NCI-H1930 (cell line): ENCODE data around the gene PLA2G12A.

Experiments used
- DNase-seq, 2 experiments: peaks; one replicate each; lab custom pipeline; 2025; lab: John Stamatoyannopoulos, UW

Gene PLA2G12A

DNA sequence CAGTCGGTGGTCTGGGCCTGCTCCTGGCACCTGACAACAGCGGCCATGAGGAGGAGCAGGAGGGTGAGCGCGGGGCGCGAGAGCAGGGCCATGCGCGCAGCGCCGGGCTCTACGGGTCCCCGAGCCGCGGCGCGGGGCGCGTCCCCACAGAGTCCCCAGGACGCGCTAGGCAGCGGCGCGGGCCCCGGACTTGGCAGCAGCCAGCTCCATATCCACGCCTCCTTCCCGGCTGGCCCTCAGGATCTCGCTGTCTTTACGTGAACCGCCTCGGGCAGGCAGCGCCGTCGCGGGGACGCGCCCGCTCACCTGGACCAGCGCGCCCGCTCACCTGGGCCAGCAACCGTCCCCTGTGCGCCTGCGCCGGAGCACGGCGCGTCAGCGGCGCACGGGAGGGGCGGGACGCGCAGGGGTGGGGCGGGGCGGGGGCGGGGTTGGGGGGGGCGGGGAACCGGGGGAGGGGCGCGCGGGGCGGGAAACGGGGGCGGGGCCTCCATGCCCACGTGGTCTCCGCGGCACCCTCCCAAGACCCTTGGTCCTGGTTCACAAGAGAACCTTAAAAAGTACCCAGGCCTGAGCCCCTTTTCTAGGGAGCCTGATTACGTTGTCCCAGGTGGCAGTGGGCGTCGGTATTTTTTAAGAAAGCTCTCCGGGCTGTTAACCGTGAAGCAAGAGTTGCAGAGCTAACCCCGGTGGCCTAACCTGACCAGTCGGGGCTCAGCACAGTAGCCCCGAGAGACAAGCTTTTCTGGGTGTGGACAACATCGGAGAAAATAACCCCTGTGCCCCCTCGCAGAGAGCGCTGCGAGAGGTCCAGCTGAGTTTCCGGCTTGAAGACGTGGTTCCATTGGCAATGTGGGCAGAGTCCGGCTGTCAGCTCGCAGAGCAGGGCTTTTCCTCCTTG is at the start of gene PLA2G12A:
TSS of gene PLA2G12A (minus strand) at position 353 of the 901 bp plus-strand sequence. CDS start at position 92, 261 bp downstream.
- DNase-seq, result peak; percentile 77

DNA sequence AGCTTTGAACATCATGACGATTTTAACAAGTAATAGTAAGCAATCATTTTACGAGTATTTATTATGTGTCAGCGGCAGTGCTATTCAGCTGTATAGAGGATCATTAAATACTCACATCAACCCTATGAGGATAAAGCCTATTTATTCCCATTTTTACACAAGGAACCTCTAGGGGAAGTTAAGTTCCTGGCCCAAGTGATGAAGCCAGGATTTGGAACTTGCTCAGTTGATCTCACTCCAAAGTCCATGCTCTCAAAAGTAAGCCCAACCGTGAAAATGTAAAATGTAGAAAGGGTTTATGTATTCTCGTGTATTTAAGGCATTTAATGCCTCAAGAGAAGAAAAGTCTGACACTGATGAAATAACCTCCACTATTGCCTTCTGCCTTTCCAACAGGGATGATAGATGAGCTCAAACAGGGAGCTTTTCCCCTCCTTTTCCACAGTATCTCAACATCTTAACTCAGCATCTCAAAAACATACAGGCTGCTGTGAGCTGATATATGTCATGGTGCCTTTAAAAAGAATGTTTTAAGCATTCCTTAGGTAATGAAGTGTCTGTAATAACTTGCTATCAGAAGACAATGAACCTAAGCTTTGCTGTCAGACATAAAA is 35.0 kb upstream of the PLA2G12A start:
- no peak for DNase-seq

DNA sequence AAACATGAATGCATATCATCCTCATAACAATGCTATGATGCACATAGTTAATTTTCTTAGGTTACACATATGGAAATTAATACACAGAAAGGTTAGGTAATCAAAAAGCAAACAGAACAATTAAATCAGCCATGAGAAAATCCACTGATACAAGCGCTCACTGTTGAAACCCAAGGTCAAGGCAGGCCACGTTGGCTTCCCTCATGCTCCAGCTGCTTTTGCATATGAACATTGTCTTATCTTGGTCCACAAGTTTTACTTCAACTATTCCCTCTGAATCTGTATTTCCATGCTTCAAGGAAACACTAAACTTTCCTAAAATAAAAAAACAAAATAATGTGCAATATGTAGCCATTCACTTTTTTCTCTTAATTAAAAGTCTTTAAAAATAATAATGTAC is 34.5 kb upstream of the PLA2G12A start:
- DNase-seq, result no peak

DNA sequence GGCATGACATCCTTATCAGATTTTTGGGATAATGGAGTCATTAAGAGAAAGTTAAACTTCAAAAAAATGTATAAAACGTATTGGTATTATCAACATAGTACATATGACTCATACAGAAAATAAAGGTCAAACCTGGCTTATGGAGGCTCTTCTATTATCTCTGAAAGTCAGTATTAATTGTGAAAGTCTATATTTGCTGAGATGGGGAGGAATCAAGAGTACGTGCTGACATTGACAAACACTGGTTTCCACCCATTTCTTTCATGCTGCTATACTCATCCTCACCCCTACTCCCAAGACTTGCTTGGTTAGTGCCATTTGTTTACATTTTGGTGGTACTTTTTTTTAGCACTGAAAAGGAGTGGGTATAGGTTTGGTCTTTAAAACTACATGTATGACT is 30.8 kb upstream of the PLA2G12A start:
- no peak for DNase-seq

DNA sequence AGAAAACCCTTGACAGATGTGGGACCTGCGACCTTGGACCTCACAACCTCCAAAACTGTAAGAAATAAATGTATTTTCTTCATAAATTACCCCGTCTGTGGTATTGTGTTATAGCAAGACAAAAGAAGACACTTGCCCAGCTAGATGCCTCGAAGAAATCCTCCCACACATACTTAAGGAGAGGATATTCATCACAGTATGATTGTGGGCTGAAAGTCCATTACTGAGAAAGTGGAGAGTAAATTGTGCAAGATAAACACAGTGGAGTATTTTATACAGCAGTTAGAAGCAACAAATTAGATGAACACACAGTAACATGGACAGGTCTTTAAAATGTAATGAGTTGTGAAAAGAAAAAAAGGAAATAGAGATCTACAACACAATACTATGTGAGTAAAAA is 25.8 kb upstream of the PLA2G12A start:
- DNase-seq, result no peak

DNA sequence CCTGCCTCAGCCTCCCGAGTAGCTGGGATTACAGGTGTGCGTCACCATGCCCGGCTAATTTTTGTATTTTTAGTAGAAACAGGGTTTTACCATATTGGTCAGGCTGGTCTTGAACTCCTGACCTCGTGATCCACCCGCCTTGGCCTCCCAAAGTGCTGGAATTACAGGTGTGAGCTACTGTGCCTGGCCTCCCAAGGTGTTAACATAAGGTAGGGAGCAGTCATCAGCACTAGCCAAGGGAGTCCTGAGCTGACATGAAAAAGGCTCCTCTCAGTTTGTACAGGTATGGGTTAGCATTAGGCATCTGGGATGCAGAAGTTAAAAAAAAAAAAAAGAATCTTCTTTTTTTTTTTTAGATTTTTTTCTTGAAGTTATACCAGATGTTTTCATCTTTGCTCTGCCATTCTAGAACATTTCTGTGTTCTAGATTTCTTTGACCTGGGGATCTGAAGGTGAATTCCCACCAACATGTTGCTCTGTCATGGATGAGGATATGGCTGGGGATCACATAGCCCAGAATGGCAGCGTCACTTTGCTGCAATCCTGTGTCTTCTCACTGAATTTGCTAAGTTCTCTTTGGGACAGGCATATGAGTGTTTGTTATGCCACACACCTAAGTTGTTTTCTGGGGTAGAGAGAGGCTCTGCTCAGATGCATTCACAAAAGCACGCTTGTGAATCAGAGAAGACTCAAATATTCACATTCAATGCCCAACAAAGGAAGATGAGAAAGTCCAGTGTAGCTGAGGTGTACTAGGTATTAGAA is 24.4 kb upstream of the PLA2G12A start:
- no peak for DNase-seq

DNA sequence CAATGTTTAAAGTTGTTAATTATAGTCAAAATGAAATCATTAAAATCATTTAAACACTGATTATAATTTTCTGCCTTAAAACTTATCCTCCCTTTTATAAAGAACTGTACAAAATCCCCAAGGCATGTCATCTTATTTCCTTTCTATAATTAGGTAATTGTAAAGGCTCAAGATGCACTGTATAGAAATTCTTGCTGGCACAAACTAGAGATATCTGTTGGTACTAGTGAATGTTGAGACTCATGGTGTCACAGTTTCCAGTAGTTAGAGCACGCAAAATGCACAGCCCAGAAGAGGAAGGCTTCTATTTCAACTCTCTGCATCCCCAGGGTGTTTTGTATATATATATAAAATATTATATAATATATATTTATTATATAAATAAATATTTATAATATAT is 22.7 kb upstream of the PLA2G12A start:
- DNase-seq, result no peak

DNA sequence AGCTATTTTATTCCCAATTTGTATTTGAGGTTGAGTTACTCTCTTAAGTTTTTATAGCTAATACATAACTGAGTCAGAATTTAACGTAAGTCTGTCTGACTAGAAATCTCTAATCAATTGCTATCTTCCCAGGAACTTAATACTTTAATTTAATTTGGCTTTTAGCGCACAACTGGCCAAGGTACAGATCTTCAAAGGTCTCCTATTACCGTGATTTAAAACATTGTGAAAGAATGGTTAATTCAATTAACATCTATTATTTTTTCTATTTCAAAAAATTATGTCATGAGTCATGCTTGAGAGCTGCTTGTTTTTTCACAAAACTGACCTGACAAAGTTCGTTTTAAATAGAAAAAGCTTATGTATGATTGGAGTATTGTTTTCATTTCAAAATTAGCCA is 22.0 kb upstream of the PLA2G12A start:
- DNase-seq, result no peak

DNA sequence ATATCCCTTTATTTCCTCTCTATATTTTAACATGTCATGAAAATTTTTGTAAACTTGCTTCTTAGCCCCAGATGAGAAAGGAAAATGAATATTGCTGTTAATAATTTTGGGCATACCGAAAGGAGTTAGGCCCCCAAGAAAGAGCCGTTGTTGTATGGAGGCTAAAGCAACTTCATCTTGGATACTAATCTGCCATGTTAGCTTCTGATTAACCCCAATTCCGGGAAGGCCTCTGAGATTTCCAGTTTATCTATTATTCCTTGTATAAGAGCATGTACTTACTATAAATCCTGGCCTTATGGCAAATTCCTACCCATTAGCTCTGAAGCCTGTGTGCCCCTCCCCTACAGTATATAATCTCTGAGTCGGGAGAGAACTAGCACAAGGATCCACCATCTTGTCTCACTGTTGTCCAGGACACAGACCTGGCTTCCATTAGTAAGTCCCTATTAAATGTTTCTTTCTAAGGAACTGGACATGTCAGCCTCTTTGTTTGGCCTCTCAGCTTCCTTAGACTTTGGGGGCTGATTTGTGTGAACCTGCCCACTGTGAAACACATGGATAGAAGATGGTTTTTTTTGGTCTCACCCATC is 20.9 kb upstream of the PLA2G12A start:
- no peak for DNase-seq

DNA sequence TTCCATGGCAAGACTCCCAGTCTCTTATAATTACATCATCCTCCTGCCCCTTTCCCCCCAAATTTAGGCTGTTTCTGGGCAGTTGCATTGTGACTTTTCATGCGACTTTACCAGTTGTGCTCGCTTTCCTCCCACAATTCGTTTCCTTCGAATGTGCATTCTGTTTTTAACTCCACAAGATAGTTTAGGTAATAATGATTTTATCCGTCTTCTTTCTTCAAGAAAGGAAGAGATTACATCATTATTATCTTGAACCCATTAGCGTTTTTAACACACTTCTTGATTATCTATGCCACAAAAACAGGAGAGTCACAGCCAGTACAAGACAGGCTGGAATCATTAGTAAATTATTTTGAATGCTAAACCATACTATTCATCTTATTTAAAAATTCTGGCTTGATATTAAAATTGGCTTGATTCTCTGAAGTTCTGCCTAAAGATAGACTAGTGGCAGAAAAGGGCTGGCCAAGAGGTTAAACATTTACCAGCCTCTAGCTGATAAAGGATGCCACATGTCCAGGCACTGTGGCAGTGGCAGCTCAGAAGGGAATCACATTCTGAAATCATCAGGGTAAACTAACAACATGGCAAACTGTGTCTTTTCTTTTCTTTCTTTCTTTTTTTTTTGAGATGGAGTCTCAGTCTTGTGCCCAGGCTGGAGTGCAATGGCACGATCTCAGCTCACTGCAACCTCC is 19.7 kb upstream of the PLA2G12A start:
- DNase-seq, result no peak

DNA sequence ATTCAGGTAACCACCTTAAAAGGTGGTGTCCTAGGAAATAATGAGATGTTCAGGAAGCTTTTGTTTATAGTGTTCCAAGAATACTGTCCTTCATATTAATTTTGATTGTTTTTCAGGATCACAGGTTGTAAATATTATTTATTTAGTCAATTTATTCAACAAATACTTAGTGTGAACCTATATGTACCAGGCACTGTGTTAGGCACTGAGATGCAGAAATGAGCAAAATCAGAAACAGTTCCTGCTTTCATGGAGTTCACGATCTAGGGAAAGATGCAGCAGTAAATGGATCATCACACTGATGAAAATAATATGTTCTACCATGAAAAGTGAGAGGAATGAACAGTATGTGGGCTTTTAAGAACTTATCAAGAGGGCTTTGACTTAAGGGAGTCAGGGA is 18.2 kb upstream of the PLA2G12A start:
- no peak for DNase-seq

DNA sequence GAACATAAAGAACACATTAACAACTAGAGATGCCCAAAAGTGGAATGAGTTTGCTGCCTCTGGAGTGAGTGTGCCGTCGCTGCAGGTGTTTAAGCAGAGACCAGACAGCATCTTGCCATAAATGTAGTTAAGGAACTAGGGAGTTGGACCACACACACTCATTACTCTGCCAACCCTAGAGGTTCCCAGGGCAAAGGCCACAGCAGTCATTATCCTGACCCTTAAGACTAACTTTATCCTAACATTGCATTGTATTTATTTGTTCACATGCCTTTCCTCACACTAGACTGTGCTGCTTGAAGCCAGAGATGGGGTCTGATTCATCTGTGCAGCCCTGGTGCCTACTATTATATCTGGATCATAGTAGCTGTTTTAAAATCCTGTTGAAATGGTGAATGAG is 16.9 kb upstream of the PLA2G12A start:
- no peak for DNase-seq

DNA sequence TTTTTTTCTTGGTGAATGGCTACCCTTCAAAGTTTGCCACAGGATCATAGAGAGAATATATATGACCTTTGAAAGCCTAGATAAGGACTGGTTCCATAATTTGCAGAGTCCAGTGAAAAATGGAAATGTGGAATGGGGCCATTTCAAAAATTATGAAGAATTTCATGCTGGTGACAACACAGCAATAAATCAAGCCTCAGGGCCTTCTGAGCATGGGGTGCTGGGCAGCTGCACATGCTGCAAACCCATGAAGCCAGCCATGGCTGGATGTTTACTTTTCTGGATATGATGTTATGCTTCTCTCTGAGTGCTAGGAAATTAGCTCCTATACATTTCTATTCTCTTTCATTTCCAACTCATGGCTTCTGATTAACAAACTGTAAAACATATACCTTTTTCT is 16.0 kb upstream of the PLA2G12A start:
- no peak for DNase-seq

DNA sequence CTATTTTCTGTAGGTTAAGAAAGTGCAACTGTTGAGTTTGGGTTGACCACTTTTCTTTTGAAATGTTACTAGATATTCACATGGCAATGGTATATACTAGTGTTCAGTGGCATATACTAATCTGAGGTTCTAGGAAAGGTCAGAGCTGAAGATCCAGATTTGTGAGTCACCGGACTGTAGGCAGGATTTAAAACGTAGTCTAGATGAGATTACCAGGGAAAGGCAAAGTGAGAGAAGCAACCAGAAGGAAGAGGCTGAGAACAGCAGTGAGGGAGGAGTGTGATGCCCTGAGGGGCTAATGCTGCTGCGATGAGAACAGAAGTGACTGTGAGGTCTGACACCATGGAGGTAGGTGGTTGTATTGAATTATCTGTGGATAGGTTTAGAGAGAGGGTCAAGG is 9.7 kb upstream of the PLA2G12A start:
- DNase-seq, result no peak

DNA sequence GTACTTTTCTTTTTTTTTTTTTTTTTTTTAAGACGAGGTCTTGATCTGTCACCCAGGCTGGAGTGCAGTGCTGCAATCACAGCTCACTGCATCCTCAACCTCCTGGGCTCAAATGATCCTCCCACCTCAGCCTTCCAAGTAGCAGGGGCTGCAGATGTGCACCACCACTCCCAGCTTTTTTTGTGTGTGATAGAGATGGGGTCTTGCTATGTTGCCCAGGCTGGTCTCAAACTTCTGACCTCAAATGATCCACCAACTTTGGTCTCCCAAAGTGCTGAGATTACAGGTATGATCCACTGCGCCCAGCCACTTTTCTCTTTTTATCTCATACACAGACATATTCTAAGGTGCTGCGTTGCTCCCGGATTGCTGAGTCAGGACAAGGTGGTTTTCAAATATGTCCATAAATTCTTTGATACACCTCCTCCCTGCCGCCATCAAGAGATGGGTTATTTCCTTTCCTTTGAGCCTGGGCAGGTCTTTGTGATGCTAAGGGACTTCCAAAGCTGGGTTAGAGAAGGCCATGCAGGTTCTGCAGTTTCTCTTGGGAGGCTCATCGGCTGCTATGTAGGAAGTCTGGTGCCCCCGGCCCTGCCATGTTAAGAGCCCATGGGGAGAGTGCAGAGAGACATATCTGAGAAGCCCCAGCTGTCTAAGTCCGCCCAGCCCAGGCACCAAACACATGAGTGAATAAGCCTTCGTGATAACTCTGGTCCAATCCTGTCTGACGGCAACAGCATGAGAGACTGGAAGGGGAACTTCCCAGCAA is 8.4 kb upstream of the PLA2G12A start:
- DNase-seq, result no peak

DNA sequence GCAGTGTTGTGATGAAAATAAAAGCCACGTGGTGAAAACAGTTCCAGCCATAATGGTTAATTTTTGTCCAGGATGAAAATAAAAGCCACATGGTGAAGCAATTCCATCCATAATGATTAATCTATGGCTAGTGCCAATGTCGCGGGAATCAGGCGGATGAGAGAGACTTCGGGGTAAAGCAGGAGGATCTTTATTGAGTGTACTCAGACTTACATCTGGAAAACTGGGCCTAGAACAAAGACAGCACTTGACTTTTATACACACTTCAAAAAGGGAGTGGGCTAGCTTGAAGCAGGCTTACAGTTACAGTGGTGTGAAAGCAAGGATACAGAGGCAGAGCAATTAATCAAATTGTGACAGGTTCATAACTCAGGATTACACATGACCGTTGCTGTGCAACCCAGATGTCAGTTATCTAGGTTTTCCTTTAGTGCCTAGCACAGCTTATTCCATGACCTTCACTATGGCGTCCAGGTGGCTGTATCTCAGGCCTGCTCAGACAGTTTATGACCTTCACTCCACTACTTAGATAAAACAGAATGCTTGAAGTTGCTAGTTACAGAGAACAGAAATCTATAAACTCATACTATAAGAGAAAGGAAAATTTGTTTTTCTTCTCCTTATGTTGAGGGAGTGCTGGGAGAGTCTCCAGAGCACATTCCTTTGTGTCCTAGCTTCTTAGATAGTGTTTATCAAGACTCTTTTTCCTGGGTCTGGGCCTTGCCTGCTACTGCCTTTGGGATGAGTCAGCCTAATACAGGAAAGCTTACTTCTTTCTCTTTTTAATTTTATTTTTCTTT is 5.9 kb upstream of the PLA2G12A start:
- no peak for DNase-seq

DNA sequence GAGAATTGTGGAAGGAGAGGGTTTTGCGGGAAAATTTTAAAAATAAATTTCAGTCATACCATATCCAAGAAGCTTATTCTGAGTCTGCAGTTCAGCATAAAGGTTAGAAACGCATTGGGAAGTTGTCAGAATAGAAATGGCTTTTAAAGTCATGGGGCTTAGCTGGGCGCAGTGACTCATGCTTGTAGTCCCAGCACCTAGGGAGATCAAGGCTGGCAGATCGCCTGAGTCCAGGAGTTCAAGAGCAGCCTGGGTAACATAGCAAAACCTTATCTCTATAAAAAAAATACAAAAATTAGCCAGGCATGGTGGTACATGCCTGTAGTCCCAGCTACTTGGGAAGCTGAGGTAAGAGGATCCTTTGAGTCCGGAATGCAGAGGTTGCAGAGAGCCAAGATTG is 3.9 kb upstream of the PLA2G12A start:
- no peak for DNase-seq

DNA sequence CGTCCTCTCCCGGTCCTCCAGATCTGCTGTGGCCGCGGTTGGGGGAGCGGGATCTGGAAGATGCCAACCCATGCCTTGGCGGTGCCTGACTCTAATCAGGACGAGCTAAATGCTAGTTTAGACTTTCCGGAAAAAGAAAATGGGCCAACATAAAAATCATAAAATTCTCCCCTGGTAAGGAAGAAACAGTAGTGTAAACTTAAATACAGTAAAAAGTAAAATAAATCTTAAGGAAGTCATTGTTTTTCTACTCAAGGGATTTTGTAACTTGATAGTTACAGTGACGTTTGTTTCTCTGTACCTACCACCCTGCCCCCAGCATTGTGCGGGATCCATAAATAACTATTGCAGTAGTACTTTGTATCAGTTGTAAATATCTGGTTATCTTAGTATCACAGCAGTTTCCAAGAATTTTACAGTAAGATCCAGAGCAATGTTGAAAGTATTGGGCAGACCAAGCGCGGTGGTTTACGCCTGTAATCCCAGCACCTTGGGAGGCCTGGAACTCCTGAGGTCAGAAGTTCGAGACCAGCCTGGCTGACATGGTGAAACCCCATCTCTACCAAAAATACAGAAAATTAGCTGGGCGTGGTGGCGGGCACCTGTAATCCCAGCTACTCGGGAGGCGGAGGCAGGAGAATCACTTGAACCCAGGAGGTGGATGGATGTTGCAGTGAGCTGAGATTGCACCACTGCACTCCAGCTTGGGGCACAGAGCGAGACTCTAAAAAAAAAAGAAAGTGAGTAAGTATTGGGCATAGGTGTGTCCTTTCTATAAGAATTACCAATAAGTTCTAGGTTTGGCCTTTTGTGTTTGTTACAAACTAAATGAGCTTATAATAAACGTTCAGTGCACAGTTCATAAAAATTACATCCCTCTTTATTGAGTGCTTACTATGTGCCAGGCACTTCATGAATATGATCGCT is 1.0 kb upstream of the PLA2G12A start:
- DNase-seq, result no peak

DNA sequence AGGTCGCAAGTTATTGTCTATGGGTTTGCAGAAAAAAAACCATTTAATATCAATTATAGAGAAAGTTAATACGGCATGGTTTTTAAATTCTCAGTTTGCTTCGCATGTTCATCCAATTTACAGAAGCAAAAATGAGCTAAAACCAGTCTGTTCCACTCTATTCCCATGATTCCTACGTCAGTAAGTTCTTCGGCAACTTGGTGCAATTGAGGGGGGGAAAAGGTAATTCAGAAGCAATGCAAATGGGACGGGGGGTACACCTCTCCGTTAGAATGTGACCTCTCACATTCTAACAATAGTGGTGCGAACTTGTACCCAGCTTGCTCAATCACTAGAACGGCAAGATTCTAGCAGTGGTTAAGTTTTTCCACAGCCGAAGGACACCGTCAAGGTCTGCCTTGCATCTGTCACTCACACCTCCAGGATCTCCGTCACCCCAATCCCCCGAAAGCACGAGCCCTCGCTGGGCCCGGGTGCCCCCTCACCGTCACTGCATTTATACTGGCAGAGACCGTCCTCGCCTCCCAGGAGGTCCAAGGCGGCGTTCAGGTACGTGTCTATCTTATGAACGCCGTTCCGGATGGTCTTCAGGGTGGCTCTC is 653 bp downstream of the PLA2G12A start:
- no peak for DNase-seq
